SU-DHL-6 (cell line): ENCODE data around the gene HP1BP3.

ENCODE experiments used
- H2AFZ ChIP-seq: fragments of 200-600 bp; sonication (generic); 2 replicates; pipeline ENCODE4 v1.6.1; 2014; ENCODE audit warnings: low read depth, mild to moderate bottlenecking, moderate library complexity, mixed read lengths, antibody characterized with exemption, low read length; ENCODE audit not compliant: severe bottlenecking
- H3F3A ChIP-seq: fragments of 200-600 bp; shearing (Covaris generic); 2 replicates; pipeline ENCODE4 v1.6.0; 2016; ENCODE audit warnings: antibody characterized with exemption, mild to moderate bottlenecking; ENCODE audit not compliant: insufficient read depth
- H3K27ac ChIP-seq: fragments of 200-600 bp; sonication (generic); 2 replicates; pipeline ENCODE4 v1.5.1; 2016; ENCODE audit warnings: low read depth, mild to moderate bottlenecking, low read length, moderate library complexity, mixed read lengths
- H3K27me3 ChIP-seq: fragments of 200-600 bp; sonication (generic), shearing (Covaris generic); 2 replicates; pipeline ENCODE4 v1.6.0; 2014; ENCODE audit warnings: mild to moderate bottlenecking, low read length
- H3K36me3 ChIP-seq: fragments of 200-600 bp; sonication (generic); 2 replicates; pipeline ENCODE4 v1.6.1; 2014; ENCODE audit warnings: mild to moderate bottlenecking, low read length, mixed read lengths
- H3K4me2 ChIP-seq: fragments of 300-600, 200-600 bp; shearing (Covaris generic), sonication (generic); 2 replicates; pipeline ENCODE4 v1.6.0; 2014; ENCODE audit warnings: low read length, low read depth, mild to moderate bottlenecking; ENCODE audit not compliant: poor library complexity, severe bottlenecking
- H3K4me3 ChIP-seq: fragments of 200-600 bp; sonication (generic); 2 replicates; pipeline ENCODE4 v1.5.1; 2014; ENCODE audit warnings: antibody characterized with exemption, low read length, mild to moderate bottlenecking, mixed read lengths; ENCODE audit not compliant: insufficient read depth, poor library complexity, severe bottlenecking
- H3K79me2 ChIP-seq: fragments of 200-600 bp; sonication (generic); 2 replicates; pipeline ENCODE4 v1.6.1; 2014; ENCODE audit warnings: mild to moderate bottlenecking, low read length, moderate library complexity; ENCODE audit not compliant: insufficient read depth
- H3K9ac ChIP-seq: fragments of 200-600 bp; sonication (generic); 2 replicates; pipeline ENCODE4 v1.7.0; 2014; ENCODE audit warnings: mild to moderate bottlenecking, low read length
- H3K9me2 ChIP-seq: fragments of 200-600 bp; sonication (generic); replicated peaks from 2 replicates; pipeline ENCODE4 v1.6.1; 2014; ENCODE audit warnings: low read length; ENCODE audit not compliant: insufficient read depth
- H3K9me3 ChIP-seq: fragments of 200-600 bp; sonication (generic); 2 replicates; pipeline ENCODE4 v1.6.1; 2014; ENCODE audit warnings: low read length, mixed read lengths; ENCODE audit not compliant: insufficient read depth
- H4K20me1 ChIP-seq: fragments of 200-600 bp; sonication (generic); 2 replicates; pipeline ENCODE4 v1.6.1; 2014; ENCODE audit warnings: low read depth, mild to moderate bottlenecking, antibody characterized with exemption, low read length, moderate library complexity, mixed read lengths
- EZH2phosphoT487 ChIP-seq: fragments of 200-600 bp; sonication (generic), shearing (Covaris generic); conservative IDR thresholded peaks from 2 replicates; pipeline ENCODE4 v1.6.1; 2018; ENCODE audit warnings: mild to moderate bottlenecking, antibody characterized with exemption, low read length, moderate library complexity, mixed read lengths
- TF ChIP-seq, protein P1 (sequence below): fragments of 200-600 bp; sonication (generic); IDR thresholded peaks from one replicate; pipeline ENCODE4 v1.5.1; 2017; ENCODE audit warnings: antibody characterized with exemption, mild to moderate bottlenecking, low read length, moderate library complexity; ENCODE audit not compliant: insufficient read depth, poor library complexity, severe bottlenecking

The HP1BP3 gene

DNA sequence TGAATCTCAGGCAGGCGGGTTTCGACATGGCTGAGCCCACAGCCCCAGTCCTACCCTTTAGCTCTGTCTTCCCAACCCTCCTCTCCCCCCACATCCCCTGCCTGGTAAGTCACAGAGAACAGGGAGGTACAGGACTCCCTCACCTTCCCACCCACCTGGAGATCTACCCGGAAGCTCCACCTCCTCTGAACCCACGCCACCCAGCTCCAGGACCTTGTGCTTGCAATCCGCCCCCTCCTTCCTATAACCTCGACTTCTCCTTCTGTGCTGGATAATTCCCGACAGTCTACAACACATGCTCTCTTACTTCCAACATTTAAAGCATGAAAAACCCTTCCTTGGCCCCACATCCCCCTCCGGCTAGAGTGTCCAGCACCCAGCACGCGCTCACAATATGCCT is 91.6 kb downstream of the HP1BP3 start:
- H3K27ac ChIP-seq, result no peak overlapping the region
- no peak overlapping the region for H3K4me3 ChIP-seq
- no peaks in the 10 kb centered on the region for H4K20me1 ChIP-seq
- H3K9me3 ChIP-seq, result no peaks in the 10 kb centered on the region
- H3K4me2 ChIP-seq, result no peak overlapping the region
- no peaks in the 10 kb centered on the region for H3K79me2 ChIP-seq
- no peaks in the 10 kb centered on the region for H3K9me2 ChIP-seq
- no peak overlapping the region for H2AFZ ChIP-seq
- H3F3A ChIP-seq, result no peaks in the 10 kb centered on the region
- TF ChIP-seq EZH2phosphoT487, result no peak
- TF ChIP-seq, protein P1, sequence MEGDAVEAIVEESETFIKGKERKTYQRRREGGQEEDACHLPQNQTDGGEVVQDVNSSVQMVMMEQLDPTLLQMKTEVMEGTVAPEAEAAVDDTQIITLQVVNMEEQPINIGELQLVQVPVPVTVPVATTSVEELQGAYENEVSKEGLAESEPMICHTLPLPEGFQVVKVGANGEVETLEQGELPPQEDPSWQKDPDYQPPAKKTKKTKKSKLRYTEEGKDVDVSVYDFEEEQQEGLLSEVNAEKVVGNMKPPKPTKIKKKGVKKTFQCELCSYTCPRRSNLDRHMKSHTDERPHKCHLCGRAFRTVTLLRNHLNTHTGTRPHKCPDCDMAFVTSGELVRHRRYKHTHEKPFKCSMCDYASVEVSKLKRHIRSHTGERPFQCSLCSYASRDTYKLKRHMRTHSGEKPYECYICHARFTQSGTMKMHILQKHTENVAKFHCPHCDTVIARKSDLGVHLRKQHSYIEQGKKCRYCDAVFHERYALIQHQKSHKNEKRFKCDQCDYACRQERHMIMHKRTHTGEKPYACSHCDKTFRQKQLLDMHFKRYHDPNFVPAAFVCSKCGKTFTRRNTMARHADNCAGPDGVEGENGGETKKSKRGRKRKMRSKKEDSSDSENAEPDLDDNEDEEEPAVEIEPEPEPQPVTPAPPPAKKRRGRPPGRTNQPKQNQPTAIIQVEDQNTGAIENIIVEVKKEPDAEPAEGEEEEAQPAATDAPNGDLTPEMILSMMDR, result no peak
- H3K27me3 ChIP-seq, result no peaks in the 10 kb centered on the region
- no peak overlapping the region for H3K9ac ChIP-seq
- H3K36me3 ChIP-seq, result no peaks in the 10 kb centered on the region

DNA sequence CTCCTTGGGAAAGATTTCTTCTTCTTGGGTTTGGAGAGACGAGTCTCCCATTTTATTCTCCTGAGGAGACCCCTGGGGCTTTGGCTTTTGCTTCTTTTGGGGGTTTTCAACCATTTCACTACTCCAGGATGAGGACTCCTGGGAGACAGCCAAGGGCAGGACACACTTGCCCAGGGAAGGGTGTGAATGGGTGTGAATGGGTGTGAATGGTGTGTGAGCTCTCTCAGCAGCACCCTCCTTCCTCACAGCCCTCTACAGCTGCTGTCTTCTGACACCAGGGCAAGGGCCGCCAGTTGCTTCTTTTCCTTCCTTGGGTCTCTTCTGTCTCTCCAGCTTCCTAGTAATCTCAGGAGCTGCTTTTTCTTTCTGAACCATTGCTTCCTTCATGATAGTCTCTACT is 93.5 kb downstream of the HP1BP3 start:
- Histone ChIP-seq H3F3A (no peaks in the 10 kb centered on the region), H2AFZ (no peak overlapping the region), H3K27me3 (no peaks in the 10 kb centered on the region), H4K20me1 (no peaks in the 10 kb centered on the region), H3K9ac (no peak overlapping the region), H3K36me3 (no peaks in the 10 kb centered on the region), H3K27ac (no peak overlapping the region), H3K79me2 (no peaks in the 10 kb centered on the region), H3K4me3 (no peak overlapping the region), H3K4me2 (no peak overlapping the region), H3K9me2 (no peaks in the 10 kb centered on the region), H3K9me3 (no peaks in the 10 kb centered on the region)
- TF ChIP-seq EZH2phosphoT487, result no peak
- TF ChIP-seq, protein P1, result no peak
